Measurements from ENCODE around the gene PNPLA7.

- TF ChIP-seq, protein P1, sequence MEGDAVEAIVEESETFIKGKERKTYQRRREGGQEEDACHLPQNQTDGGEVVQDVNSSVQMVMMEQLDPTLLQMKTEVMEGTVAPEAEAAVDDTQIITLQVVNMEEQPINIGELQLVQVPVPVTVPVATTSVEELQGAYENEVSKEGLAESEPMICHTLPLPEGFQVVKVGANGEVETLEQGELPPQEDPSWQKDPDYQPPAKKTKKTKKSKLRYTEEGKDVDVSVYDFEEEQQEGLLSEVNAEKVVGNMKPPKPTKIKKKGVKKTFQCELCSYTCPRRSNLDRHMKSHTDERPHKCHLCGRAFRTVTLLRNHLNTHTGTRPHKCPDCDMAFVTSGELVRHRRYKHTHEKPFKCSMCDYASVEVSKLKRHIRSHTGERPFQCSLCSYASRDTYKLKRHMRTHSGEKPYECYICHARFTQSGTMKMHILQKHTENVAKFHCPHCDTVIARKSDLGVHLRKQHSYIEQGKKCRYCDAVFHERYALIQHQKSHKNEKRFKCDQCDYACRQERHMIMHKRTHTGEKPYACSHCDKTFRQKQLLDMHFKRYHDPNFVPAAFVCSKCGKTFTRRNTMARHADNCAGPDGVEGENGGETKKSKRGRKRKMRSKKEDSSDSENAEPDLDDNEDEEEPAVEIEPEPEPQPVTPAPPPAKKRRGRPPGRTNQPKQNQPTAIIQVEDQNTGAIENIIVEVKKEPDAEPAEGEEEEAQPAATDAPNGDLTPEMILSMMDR (conservative IDR thresholded peaks at IDR 0.05 in 1 of 2, IDR thresholded peaks at IDR 0.05 in 1 of 2; ENCODE audit: extremely low read depth in 1 of 2, insufficient read depth in 1 of 2, low read depth in 1 of 2, low read length in 2 of 2): no peak
- TF ChIP-seq EZH2 (IDR thresholded peaks at IDR 0.05; ENCODE audit: borderline replicate concordance, low read length): no peak
Measured at GRCh38 chr9:137501457-137501856, 48.7 kb downstream of the PNPLA7 start.

Data from mammary epithelial cell (primary cell).